Putamen (tissue), 1 donor: ENCODE measurements around the gene SLC9C2.
"Not testable (repeated sequence)": the region's sequence is repeated elsewhere in the genome, so short reads cannot be mapped to it uniquely, and the experiment has no call there.

Experiments used
- DNase-seq: peaks from one replicate; pipeline ENCODE4 v3.0.0-alpha.2; 2016; ENCODE audit warnings: low spot score

Gene SLC9C2

GRCh38 chr1:173529106-173529505, 73.8 kb downstream of the SLC9C2 start:
- no peak for DNase-seq

- DNase-seq: no peak
These were observed 75.6 kb downstream of the SLC9C2 start for GRCh38 chr1:173527151-173527826.

- no peak for DNase-seq
These were observed 76.9 kb downstream of the SLC9C2 start for GRCh38 chr1:173525926-173526325.

- no peak for DNase-seq
These were observed 79.5 kb downstream of the SLC9C2 start for GRCh38 chr1:173523329-173523728.

- no peak for DNase-seq
These were observed 82.1 kb downstream of the SLC9C2 start for GRCh38 chr1:173520799-173521198.

- not testable (repeated sequence) for DNase-seq
These were observed 88.4 kb downstream of the SLC9C2 start for GRCh38 chr1:173514503-173514902.

GRCh38 chr1:173509797-173510196, 93.1 kb downstream of the SLC9C2 start:
- no peak for DNase-seq

- DNase-seq: no peak
These were observed 94.3 kb downstream of the SLC9C2 start for GRCh38 chr1:173508541-173508940.

GRCh38 chr1:173507847-173508209, 95.0 kb downstream of the SLC9C2 start:
- DNase-seq: no peak

- no peak for DNase-seq
These were observed 95.5 kb downstream of the SLC9C2 start for GRCh38 chr1:173507205-173507846.

- no peak for DNase-seq
These were observed 96.4 kb downstream of the SLC9C2 start for GRCh38 chr1:173506437-173506836.

GRCh38 chr1:173505391-173505790, 97.5 kb downstream of the SLC9C2 start:
- DNase-seq: no peak

- no peak for DNase-seq
These were observed 98.6 kb downstream of the SLC9C2 start for GRCh38 chr1:173504268-173504667.

GRCh38 chr1:173503391-173503790, 99.5 kb downstream of the SLC9C2 start:
- no peak for DNase-seq

GRCh38 chr1:173502104-173502503, 100.8 kb downstream of the SLC9C2 start:
- no peak for DNase-seq

GRCh38 chr1:173499729-173500128, 103.1 kb downstream of the SLC9C2 start:
- no peak for DNase-seq

GRCh38 chr1:173496757-173497320, 106.0 kb downstream of the SLC9C2 start:
- no peak for DNase-seq

- no peak for DNase-seq
These were observed 107.1 kb downstream of the SLC9C2 start for GRCh38 chr1:173495609-173496267.

GRCh38 chr1:173493125-173493524, 109.7 kb downstream of the SLC9C2 start:
- not testable (repeated sequence) for DNase-seq

- DNase-seq: no peak
These were observed 111.4 kb downstream of the SLC9C2 start for GRCh38 chr1:173491508-173491907.

GRCh38 chr1:173489929-173490328, 112.9 kb downstream of the SLC9C2 start:
- no peak for DNase-seq

GRCh38 chr1:173489149-173489600, 113.7 kb downstream of the SLC9C2 start:
- DNase-seq: no peak

- no peak for DNase-seq
These were observed 114.9 kb downstream of the SLC9C2 start for GRCh38 chr1:173488001-173488400.
